Ammon's horn (tissue), 1 donor: ENCODE results near the gene ACSL6.

Experiments
- DNase-seq: peaks from one replicate; pipeline ENCODE4 v3.0.0-alpha.2; 2016; ENCODE audit warnings: low spot score

Gene ACSL6

DNA sequence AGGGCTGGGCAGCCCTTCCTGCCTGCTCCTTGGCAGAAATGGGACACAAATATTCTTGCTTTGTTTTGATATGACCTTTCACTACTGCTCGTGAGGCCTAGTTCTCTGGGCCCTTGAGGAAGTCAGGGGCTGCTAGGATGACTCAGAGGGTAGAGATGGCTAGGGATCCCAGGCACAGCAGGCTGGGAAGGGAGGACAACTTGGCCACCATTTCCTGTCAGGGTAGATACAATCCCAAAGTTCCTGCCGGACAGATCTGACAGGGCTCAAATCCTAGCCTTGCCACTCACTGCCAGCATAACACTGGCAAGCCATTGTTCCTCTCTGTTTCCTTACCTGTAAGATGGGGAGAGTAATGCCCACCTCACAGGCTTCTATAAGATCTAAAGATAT is 34.2 kb downstream of the ACSL6 start:
- DNase-seq: no peak

DNA sequence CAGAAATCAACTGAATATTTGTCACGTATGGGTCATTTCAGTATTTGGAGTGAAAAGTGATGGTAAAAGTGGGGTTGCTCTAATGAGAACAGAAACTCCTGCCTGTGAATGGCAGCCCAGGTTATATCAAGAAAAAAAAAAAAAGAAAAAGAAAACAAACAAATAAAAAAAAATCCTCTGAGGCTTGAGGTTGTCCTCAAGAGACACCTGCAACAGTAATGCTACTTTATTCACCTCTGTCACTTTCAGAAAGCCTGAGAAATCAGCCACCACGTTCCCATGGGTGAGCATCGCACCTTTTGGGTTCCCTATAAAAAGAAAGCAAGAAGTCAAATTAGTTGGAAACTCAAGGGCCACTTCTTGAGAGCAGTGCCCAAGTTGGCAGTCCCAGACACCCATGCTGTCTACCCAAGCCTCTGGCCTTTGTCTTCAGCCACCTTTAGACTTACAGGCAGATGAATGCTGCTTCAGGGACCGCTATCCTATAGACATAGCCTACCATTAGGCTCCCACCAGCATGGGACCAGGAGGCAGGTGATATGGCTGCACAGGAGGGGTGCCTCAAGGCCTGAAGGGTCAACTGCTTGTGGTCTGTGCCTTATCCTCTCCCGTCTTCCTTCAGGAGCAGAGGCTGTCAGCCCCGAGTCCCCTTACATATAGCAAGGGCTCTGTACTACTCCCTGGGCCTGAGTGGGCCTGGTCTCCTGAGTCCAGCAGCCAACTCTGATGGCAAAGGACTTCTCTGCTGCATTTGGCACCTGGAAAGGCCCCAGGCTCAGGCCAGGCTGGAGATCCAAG is 34.8 kb downstream of the ACSL6 start:
- DNase-seq: no peak

DNA sequence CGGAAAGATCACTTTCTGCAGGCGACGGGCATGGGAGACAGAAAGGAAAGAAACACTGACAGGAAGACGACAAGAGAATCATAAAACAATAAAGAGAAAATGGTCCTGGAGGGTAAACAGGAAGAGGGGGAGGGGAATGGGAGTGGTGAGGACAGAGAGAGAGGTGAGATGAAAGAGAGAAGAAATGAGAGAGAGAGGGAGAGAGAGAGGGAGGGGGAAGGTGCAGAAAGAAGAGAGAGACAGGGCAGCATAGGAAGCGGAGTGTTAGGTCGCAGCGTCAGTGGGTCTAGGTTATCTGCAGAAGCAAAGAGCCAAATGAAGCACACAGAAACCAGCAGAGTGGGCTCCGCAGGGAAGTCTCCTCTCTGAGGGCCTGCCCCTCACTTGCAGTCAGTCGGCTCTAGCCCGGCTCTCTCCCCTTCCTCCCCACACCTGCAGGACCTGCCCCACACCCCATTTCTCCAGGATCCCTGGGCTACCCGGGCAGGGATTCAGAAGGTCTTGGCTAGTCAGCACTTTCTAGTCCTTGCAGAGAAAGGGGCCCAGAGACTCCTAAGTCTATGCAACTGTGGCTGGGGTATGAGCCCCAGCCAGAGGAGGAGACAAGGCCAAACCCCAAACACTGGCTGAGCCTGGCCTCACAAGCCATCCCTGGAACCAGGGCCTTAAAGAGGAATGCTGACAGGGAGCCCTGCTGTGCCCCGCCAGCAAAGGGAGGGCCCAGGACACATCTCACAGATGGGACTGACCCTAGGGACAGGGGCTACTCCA is 36.3 kb downstream of the ACSL6 start:
- no peak for DNase-seq

DNA sequence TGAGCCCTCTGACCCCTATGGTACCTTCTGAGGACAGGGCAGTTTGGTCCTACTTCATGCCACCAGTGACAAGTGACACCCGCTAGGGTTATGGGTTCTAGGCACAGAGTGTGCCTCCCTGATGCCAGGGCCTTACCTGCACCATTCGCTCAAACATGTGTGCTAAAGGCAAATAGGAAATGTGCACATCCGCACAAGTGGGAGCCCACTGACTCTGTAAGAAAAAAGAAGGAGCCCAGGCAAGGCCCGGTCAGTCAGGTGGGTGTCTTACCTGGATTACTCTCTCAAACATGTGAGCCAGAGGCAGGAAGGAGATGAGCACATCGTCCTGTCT is 36.9 kb downstream of the ACSL6 start:
- no peak for DNase-seq

DNA sequence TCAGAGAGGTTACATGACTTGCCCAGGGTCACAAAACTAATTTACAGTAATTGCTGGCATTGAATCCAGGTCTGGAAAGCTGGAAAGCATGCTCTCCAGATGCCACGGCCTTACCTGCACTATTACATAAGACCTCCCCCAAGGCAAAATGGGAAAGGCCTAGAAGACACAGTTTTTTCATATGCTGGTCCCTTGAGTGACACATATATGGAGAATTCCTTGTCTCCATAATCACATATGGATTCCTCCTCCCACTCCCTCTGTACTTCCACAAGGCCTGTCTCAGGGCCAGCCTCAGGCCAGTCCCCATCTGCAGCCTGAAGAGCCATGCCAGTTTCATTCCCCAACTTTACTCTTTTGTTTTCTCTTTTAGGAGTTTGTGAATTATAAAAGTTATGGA is 37.4 kb downstream of the ACSL6 start:
- no peak for DNase-seq

DNA sequence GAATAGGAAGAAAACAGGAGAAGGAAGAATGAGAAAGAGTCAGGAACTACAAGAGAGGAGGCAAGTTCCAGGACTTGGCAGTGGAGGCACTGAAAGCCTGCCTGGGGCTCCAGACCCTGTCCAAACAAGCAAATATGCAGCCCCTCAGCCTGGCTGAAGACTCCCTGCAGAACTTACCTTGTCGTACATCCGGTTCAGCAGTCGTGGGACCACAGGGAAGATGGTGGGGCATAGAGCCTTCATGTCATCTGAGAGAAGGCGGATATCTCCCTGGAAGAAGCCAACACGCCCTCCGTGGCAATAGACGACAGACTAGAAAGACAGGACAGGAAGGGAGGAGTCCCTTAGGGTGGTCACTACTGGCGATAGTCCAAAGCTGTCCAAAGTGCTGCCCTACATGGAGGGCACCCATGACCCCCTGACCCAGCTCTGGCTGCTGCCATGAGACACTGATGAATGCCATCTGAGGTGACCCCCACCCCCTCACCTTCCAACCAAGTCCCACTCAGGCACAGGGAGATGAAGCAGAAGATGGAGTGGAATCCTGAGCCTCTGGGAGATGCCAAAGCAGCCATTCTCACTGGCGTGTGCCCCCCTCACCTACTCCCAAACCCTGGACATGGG is 38.3 kb downstream of the ACSL6 start:
- DNase-seq: no peak

DNA sequence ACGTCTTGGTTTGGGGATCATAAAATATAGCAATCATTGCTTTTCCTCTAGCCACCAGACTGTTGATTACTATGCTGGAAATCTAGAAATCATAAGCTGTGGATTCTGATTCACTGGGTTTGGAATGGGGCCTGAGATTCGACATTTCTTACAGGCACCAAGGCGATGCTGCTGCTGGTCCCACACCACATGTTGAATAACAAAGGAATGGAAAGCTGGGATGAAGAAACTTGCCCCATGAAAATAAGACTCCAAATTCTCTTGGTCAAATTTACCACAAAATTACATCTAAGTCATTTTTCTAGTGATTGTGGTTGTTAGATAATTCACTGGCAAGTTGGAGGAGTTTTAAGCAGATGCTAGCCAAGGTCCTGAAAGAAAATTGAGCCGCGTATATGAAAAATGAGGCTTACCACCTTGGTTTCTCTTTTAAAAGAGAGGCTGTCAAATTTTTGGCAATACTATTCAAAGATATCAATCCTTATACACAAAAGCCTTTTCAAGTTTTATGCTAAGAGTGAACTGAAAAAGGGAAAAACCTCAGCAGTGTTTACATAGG is 43.0 kb downstream of the ACSL6 start:
- no peak for DNase-seq

DNA sequence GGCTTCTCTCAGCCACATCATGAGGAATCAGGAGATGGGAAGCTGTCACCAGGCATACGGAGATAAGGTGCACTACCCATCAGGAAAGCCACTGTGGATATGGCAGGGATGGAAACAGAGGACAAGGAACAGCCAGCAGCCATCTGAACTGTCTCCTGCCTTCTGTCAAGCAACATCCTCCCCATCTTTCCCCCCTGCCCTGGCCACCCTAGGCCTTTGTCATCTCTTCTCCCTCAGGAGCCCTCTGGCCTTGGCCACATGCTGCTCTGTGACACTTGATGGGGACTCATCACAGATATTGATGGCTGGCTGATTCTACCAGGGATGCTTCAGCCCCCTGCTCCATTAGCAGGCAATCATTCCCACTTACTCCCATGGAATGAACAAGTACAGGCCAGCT is 44.9 kb downstream of the ACSL6 start:
- no peak for DNase-seq

DNA sequence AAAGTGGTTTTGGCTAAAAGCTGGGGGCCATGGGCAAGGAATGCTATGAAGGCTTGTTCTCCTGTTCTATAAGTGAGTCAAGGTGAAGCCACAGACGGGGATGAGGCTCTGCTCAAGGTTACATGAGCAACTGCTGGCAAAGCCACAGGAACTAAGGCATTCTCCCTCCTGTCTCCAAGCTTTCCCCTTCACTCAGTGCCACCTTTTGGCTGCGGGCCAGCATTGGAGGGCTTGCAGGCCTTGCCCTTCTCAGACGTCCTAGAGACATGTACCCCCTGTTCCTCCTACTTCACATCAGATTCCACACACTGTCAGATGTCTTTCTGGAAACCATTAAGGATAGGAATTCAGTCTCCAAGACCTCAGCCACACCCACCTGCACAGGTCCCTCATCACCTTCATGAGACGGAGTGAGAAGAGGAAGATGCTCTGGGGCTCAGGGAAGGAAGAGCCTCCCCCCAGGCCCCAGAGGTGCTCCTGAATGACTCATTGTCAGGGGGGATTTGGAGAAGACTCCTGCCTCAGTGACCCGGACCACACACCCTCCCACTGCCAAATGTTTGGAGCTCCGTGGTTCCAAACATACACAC is 45.5 kb downstream of the ACSL6 start:
- DNase-seq: no peak

DNA sequence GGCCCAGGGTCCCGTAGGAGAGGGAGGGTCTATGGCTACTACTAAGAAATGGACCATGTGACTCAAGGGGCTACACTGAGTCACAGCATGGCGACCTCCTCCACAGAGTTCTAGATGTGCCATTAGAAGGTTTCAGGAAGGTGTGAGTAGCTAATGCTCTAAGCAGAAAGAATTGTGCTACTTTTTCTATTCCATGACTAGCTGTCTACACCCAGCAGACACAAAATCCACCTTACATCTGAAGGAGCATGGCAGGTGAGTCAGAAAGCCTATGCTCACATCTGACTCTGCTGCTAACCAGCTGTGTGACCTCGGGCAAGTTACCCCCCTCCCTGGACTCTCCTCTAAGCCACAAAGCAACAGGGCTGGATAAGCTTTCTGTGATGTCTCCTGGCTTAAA is 51.6 kb downstream of the ACSL6 start:
- DNase-seq: no peak

DNA sequence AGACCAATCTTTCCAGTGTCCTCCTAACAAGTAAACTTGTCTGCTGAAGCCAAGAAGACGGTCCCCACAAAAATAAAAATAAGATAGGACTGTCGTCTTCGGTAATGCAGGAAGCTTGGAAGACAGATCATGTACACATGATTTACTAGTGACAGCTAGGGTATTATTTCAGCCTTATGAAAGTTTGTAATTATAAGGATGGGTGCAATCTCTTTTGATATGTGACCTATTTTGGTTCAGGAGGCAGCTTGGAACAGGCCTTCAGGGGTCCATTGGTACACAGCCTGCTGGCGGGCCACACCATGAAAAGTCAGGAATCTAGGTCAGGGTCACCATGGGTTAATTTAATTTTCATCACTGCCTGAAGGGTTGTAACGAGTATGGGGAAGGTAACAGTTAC is 52.3 kb downstream of the ACSL6 start:
- DNase-seq: no peak

DNA sequence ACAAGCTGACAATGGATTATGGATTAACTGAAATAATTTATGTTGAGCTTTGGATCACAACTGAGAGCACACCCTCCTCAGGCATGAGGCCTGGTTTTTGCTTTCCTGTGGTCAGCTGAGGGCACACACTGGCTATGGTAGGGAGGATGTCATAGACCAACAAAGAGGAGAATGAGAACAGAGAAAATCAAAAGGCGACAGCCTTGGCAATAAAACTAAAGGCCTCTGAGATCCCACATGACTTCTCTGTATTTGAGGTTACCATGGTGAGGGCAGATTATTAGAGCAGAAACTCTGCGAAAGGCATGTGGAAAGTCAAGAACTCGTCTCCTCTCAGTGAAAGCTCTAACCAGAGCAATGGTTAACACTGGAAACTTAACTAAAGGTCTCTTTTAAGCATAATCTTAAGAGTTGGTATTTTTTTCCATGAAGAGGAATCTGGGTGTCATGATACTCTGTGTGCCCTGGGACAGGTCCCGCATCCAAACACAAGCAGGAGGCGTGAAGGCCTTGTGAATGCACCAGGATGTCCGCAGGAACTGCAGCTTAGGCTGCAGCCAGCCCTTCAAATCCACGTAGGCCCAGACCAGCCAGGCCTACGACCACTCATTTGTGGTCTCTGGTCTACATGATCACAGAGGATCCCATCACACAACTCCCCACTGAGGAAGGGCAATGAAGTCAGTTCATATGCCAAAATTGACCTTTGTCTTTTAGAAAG is 53.6 kb downstream of the ACSL6 start:
- DNase-seq: peak; percentile 60

DNA sequence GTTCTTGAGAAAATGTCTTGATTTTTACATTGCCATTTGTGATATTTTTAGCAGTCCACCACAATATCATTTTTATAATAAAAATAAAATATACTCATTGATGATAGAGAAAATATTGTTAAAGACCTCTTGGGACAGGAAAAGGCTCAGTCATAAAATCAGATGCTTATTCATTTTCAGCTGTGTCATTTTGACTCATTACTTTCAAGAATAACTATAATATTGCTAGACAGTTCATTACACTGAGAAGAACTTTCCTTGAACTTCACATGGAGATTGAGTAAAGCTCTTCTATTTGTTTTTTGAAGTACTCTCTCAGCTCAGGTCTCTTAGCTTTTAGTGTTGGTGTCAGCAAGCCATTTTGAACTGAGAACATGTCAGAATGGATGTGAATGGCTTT is 57.5 kb downstream of the ACSL6 start:
- no peak for DNase-seq

DNA sequence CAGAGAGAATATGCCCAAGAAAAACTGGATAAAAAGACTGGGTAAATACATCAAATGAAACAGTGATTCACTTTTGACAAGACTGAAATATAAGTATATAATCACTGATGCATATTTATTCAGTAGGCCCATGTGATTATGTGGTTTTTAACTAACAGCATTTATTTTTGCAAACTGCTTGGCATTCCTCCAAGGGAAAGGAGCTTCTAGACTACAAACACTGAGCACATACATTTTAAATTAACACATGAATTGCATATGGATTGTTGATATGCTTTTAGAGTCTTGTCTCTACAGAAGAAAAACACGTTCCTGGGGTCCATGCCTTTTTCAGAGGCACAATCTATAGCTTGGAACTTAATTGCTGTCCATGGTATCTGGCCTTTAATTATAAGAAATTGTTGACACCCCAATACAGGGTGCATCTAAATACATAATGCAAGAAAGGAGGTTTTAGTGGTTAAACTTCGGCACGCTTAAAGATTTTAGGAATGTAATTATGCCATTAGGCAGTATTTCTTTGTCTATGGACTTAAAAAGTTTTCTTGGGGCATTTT is 59.1 kb downstream of the ACSL6 start:
- DNase-seq: no peak

DNA sequence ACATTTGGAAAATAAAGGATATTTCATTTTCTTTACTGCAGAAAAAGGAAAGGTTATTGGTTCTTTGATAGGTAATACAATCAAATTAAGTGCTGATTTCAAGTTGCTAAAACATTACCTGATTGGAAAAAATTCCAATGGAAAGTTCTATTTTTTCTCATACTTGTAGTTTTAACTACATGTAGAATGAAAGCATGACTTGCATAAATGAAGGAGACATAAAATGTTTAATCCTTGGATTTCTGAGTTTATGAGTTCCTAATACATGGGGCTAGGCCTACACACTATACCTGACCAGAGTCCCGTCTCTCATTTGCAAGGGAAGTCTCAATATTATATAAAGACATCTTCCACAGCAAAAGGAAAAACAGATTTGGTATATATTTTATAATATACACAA is 60.8 kb downstream of the ACSL6 start:
- DNase-seq: no peak

DNA sequence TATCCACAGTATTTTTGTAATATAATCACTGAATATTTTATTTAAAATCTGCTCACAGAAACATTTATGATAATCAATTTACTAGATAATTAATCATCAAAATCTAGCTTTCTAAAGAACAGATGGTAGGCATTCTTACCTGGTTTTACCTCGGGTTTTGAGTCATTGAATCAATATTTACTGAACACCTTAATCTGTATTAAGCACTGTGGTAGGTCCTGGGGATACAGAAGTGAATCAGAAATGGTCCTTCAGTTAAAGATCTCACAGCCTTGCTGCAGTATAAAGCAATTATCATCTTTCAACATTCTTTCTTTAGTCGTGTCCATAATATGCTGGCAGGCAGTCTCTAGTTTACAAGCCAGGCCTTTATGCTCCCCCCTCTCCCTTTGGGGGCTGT is 64.0 kb downstream of the ACSL6 start:
- no peak for DNase-seq

DNA sequence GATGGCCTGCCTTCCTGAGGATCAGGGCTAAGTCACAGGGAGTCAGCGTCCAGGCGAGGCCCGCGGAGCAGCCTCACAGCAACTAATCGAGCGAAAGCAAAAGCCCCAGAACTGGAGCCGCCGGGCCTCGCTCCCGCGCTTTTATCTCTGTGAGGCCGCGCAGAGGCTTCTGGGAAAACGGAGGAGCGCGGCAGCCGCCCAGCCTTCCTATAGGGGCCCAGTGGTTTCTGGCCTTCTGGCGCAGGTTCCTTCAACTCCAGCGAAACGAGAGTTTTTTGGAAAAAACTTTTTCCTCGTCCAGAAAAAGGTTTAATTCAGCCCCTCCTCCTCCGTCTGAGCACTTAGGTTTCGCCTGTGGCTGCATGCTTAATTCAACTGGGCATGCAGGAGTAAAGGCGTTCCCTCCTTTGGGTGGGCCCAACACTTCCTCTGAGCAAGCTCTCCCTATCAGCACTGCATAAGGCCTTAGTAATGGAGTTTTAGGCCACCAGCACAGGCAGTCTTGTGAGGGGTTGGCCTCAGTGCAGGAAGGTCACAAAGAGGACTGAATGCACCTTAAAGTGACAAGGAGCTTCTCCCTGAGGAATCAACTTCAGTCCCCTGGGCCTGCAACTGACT is 65.8 kb downstream of the ACSL6 start, which contains the start of gene MEIKIN:
MEIKIN (minus strand) TSS at position 113 of the 618 bp plus-strand sequence. CDS start 158 bp downstream, outside the sequence.
- DNase-seq: no peak

DNA sequence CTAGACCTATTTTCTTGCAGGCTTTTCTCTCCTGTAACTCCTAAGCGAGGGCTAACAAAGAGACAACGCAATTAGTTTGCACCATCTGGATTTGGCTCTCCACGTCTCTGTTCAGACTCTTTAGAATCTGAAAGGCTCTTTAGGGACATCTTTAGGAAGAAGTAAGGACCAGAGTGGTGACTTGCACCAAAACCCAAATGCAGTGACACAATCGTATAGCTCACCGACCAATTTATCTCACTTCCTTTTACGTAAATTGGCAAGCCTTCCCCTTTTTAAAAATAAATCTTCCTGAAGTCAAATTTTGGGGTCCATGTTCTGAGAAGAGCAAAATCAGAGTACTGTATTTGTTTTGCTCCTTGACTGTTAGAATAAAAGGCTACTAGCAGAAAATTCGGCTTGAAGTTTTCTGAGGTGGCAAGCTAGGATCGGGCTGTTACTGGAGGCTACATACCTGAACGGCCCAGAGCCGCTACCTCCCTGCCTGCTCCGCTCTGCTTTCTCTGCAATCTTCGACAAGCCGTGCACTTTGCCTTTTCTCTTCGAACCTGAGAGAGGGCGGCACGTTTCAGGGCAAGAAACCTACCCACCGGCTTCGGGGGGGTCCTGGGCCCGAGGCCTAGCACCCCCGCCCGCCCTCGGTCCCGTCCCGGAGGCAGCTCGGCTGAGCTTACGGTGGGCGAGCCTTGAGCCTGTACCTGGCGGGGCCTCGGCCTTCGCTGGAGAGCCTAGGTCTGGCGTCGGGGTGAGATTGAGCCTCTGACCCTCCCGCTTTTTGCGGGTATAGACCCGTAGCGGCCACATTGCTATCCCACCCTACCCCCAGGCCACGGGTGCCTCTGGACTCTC is 66.5 kb downstream of the ACSL6 start:
- DNase-seq: no peak

DNA sequence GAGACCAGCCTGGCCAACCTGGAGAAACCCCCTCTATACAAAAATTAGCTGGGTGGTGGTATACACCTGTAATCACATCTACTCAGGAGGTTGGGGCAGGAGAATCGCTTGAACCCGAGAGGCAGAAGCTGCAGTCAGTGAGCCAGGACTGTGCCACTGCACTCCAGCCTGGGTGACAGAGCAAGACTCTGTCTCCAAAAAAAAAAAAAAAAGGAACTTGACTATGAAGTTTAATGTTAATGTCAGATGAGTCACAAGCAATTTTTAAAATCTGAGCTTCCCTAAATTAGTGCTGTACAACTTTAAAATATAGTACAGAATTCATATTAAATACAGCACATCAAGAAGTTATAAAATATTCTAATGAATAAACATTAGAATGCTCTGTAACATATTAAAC is 67.5 kb downstream of the ACSL6 start:
- no peak for DNase-seq

DNA sequence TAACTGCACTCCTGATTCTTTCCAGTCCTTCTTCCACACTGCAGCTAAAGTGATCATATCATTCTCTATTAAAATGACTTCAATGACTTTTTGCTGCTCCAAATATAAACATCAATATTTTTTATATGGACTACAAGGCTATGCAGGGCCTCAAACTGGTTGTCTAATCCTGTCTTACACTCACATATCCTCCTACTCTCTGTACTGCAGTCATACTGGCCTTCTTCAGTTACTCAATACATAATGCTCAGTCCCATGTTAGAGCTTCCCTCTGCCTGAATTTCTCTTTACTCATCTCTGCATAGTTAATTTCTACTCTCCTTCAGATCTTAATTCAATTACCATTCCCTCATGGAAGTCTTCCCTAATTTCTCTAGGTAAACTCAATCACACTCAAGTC is 69.4 kb downstream of the ACSL6 start:
- no peak for DNase-seq
